Upper lobe of left lung (tissue), 4 donors: ENCODE measurements around the gene CDIPT.

Experiments used
- EP300 ChIP-seq, 4 donors: sonication (generic); formaldehyde crosslinking; IDR thresholded peaks; one replicate each; pipeline ENCODE4 v1.5.1; 2017; ENCODE audit warnings: antibody characterized with exemption in 4 of 4, control low read depth in 2 of 4
- POLR2AphosphoS5 ChIP-seq, 2 donors: sonication (generic); formaldehyde crosslinking; IDR thresholded peaks; one replicate each; pipeline ENCODE4 v1.5.1; 2017; ENCODE audit warnings: antibody characterized with exemption in 2 of 2
- TF ChIP-seq, protein P1 (sequence below), 6 experiments: fragments of 450-650 bp in 4 of 6; fragments of 200-600 bp in 2 of 6; sonication (generic) in 2 of 6; IDR thresholded peaks; one replicate each; pipeline ENCODE4 v1.5.1; 2016 to 2019; ENCODE audit warnings: antibody characterized with exemption in 6 of 6

DNA sequence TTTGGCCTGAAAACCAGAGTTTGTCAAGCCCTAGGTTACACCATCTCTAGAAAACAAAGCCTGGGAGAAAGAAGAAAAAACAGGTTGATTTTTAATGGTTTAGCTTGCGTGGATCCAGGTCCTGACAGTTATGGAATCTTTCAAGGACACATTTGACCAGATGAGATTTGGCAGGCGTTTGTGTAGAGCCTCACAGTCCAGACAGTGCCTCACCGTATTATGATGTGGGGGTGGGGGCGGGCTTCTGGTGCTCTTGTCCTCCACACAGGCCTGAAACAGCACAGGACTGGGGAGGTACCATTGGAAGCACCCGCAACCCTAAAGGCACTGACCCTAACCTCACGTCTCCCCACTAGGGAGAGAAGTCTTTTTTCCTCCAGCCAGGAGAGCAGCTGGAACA, 23.2 kb downstream of the CDIPT start:
- TF ChIP-seq, protein P1, sequence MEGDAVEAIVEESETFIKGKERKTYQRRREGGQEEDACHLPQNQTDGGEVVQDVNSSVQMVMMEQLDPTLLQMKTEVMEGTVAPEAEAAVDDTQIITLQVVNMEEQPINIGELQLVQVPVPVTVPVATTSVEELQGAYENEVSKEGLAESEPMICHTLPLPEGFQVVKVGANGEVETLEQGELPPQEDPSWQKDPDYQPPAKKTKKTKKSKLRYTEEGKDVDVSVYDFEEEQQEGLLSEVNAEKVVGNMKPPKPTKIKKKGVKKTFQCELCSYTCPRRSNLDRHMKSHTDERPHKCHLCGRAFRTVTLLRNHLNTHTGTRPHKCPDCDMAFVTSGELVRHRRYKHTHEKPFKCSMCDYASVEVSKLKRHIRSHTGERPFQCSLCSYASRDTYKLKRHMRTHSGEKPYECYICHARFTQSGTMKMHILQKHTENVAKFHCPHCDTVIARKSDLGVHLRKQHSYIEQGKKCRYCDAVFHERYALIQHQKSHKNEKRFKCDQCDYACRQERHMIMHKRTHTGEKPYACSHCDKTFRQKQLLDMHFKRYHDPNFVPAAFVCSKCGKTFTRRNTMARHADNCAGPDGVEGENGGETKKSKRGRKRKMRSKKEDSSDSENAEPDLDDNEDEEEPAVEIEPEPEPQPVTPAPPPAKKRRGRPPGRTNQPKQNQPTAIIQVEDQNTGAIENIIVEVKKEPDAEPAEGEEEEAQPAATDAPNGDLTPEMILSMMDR (IDR thresholded peaks at IDR 0.05), result no peak
- no peak for TF ChIP-seq EP300 (IDR thresholded peaks at IDR 0.05)
- no peak for TF ChIP-seq POLR2AphosphoS5 (IDR thresholded peaks at IDR 0.05)
